Stimulated activated CD8-positive, alpha-beta memory T cell treated with anti-CD3 and anti-CD28 coated beads, Interleukin-2, amount 100 ng/mL, for 1 hour (primary cell): Measurements from ENCODE around the gene ASCL5.

ENCODE experiments used
- DNase-seq, 2 donors: peaks; one replicate each; pipeline ENCODE4 v3.0.0-alpha.2; 2020; ENCODE audit warnings: low read depth in 2 of 2

The ASCL5 gene

GRCh38 chr1:201085902-201086735, 40.9 kb downstream of the ASCL5 start:
- DNase-seq = peak in 1 of 2 donors; percentile 6

- no peak for DNase-seq
Observed at GRCh38 chr1:201084295-201084694, 42.7 kb downstream of the ASCL5 start.

- DNase-seq = no peak
Observed at GRCh38 chr1:201083741-201084140, 43.2 kb downstream of the ASCL5 start.

GRCh38 chr1:201080135-201080534, 46.8 kb downstream of the ASCL5 start:
- no peak for DNase-seq

GRCh38 chr1:201077736-201078135, 49.2 kb downstream of the ASCL5 start:
- DNase-seq = no peak

- DNase-seq = no peak
Observed at GRCh38 chr1:201077116-201077515, 49.9 kb downstream of the ASCL5 start.

GRCh38 chr1:201076092-201076491, 50.9 kb downstream of the ASCL5 start:
- no peak for DNase-seq

- no peak for DNase-seq
Observed at GRCh38 chr1:201074018-201074417, 53.0 kb downstream of the ASCL5 start.

GRCh38 chr1:201072922-201073321, 54.1 kb downstream of the ASCL5 start:
- no peak for DNase-seq

GRCh38 chr1:201072149-201072548, 54.8 kb downstream of the ASCL5 start:
- no peak for DNase-seq

GRCh38 chr1:201069636-201070035, 57.3 kb downstream of the ASCL5 start:
- no peak for DNase-seq

- no peak for DNase-seq
Observed at GRCh38 chr1:201068976-201069375, 58.0 kb downstream of the ASCL5 start.

- no peak for DNase-seq
Observed at GRCh38 chr1:201066986-201067385, 60.0 kb downstream of the ASCL5 start.

- DNase-seq = no peak
Observed at GRCh38 chr1:201065686-201066085, 61.3 kb downstream of the ASCL5 start.

- no peak for DNase-seq
Observed at GRCh38 chr1:201064806-201065205, 62.2 kb downstream of the ASCL5 start.
